GM19455 (cell line): ENCODE data around the gene CRACDL.

ENCODE experiments used
- ATAC-seq: cut with Tn5 transposase; IDR thresholded peaks from one replicate; pipeline ENCODE4 v1.9.1; 2021; ENCODE audit not compliant: unreplicated experiment

Gene CRACDL, protein sequence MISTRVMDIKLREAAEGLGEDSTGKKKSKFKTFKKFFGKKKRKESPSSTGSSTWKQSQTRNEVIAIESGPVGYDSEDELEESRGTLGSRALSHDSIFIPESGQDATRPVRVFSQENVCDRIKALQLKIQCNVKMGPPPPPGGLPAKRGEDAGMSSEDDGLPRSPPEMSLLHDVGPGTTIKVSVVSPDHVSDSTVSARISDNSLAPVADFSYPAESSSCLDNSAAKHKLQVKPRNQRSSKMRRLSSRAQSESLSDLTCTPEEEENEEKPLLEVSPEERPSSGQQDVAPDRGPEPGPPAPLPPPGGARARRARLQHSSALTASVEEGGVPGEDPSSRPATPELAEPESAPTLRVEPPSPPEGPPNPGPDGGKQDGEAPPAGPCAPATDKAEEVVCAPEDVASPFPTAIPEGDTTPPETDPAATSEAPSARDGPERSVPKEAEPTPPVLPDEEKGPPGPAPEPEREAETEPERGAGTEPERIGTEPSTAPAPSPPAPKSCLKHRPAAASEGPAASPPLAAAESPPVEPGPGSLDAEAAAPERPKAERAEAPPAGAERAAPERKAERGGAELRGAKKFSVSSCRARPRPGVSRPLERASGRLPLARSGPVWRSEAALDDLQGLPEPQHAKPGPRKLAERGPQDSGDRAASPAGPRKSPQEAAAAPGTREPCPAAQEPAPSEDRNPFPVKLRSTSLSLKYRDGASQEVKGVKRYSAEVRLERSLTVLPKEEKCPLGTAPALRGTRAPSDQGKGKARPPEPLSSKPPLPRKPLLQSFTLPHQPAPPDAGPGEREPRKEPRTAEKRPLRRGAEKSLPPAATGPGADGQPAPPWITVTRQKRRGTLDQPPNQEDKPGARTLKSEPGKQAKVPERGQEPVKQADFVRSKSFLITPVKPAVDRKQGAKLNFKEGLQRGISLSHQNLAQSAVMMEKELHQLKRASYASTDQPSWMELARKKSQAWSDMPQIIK

GRCh38 chr2:98935777-98936352 lies at the start of gene CRACDL:
Gene CRACDL (minus strand): TSS chr2:98936225. CDS start chr2:98846800, 89,425 bp downstream.
- ATAC-seq = no peak

DNA sequence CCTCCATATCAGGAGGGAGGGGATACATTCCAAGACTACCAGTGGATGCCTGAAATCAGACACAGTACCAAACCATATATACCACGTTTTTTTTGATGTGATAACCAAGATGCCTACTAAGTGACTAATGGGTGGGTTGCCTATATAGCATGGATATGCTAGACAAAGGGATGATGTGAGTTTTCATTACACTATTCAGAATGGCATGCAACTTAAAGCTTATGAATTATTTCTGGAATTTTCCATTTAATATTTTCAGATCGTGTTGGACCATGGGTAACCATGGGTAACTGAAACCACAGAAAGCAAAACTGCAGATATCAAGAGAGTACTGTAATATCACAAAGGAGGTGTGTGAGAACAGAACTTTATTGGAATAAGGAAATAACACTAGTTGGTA lies 39.6 kb upstream of the CRACDL start:
- ATAC-seq = no peak

DNA sequence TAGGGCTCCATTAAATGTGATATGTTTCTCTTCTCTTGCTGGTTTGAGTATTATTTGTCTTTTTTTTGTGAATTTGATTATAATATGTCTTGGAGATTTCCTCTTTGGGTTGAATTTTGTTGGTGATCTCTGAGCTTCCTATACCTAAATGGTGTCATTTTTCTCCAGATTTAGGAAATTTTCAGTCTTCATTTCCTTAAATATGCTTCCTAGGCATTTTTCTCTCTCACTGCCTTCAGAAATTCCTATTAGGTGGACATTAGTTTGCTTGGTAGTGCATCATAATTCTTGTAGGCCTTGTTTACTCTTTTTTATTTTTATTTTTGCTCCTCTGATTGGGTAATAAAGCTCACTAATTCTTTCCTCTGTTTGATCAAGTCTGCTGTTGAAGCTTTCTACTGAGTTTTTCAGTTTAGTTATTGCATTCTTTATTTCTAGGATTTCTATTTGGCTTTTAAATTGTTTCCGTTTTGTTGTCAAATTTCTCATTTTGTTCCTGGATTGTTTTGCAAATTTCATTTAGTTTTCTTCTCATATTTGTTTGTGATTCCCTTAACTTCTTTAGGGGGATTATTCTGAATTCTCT lies 36.6 kb upstream of the CRACDL start:
- no peak for ATAC-seq

DNA sequence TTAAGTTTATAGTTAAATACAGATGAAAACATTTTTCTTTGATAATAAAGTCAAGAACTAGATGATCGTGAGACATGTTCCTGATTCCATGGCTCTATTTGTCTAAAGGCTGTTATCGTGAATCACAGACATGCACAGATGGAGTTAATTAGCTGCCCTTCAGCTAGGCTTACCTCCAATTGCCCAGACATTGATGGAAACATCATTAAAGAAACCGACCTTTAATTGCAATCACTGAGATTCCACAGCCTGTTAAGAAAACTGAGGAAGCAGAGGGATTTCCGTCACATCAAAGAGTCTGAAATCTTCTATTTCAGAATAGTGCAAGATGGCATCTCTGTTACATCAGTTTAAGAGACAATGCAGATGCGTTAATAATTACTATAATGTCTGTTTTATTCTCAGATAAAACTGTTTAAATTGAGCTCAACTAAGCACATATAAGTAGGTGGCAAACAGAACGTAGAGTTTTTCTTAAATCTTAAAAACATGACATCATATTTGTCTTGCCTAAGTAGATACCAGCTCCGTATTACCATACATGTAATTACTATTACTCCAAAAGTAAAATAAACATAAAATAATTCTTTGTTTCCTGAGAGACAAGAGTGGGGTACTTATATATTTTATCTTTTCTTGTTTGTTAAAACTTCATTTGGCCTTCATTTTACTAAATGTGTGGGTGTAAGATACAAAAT lies 23.9 kb upstream of the CRACDL start:
- no peak for ATAC-seq

- no peak for ATAC-seq
Measured at GRCh38 chr2:98952966-98953365, 16.9 kb upstream of the CRACDL start.

- ATAC-seq = no peak
Measured at GRCh38 chr2:98948956-98949739, 13.1 kb upstream of the CRACDL start.

GRCh38 chr2:98947554-98947953 lies 11.5 kb upstream of the CRACDL start:
- no peak for ATAC-seq

GRCh38 chr2:98946855-98947254 lies 10.8 kb upstream of the CRACDL start:
- ATAC-seq = no peak

DNA sequence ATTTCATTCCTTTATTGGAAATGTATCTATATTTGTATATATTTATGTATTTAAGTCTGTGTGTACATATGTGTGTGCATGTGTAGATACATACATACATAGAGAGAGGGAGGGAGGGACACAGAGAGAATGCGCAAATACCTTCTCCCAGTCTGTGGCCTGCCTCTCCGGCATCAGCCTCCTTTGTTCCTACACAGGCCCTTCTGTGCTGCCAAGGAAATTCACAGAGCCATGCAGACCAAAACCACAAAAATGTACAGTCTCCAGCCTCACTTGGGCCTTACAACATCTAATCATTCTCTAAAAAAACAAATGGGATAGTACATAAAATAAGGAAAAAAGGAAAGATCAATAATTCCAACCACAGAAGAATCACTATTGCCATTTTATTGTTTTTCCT lies 8.8 kb upstream of the CRACDL start:
- ATAC-seq = no peak

- ATAC-seq = no peak
Measured at GRCh38 chr2:98940102-98940501, 4.1 kb upstream of the CRACDL start.

DNA sequence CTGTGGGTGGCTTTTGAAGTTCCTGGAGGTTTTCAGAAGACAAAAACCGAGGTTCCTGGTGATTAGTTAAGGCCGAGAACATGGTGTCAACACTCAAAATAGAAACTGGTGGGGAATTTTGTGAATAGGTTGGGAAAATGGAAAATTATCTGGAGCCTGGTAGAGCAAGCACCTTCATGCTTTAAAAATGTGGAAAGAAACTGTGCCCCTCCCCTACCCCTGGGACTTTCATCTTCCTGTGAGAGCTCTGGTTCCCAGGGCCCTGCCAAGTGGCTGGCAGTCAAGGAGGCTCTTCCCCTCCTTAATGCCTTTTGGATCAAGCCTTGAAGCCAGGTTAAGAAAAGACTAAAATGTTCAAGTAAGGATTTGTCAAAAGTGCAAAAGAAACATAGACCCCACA lies 1.9 kb upstream of the CRACDL start:
- no peak for ATAC-seq

DNA sequence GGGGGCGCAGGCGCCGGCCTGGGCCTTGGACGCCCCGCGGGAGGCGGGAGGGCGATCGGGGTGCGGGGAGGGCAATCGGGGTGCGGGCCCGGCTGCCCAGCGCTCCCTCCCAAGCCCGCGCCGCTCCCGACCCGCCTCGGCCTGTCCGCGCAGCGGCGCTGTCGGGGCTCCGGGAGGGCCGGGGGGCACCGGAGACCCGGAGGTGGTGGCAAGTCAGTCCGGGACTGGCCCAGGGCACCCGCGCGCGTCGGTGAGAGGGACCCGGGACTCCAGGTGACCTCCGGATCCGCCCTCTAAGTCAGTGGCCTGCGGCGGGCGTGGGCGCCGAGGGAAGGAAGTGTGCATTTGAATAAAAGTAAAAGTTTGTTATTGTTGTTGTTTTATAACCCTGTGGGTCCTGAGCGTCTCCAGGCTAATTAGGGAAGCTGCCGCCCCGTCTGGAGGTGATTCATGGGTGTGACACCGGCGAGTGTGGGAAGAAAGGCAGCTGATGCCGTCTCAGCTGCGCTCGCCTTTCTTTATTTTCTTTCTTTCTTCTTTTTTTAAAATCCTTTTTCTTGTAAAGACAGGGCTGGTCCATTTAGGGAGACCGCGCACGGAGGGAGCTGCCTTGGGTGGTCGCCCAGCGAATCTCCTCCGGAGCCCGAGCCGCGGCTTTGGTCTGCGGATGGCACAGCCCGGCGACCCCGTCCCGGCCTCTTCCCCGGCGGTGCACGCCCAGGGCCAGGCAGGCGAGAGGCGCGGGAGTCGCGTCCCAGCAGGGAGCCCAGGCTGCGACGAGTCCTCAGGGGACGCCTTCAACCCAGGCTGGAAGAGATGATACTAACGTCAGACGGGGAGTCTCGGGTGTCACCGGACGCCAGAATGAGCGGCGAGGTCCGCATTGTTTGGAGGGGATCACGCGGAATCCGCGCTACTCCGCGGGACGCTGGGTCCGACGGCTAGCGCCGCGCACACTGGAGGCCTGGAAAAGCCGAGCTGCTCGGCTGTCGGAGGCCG lies 627 bp upstream of the CRACDL start:
- no peak for ATAC-seq

- no peak for ATAC-seq
Measured at GRCh38 chr2:98935111-98935770, 784 bp downstream of the CRACDL start.

DNA sequence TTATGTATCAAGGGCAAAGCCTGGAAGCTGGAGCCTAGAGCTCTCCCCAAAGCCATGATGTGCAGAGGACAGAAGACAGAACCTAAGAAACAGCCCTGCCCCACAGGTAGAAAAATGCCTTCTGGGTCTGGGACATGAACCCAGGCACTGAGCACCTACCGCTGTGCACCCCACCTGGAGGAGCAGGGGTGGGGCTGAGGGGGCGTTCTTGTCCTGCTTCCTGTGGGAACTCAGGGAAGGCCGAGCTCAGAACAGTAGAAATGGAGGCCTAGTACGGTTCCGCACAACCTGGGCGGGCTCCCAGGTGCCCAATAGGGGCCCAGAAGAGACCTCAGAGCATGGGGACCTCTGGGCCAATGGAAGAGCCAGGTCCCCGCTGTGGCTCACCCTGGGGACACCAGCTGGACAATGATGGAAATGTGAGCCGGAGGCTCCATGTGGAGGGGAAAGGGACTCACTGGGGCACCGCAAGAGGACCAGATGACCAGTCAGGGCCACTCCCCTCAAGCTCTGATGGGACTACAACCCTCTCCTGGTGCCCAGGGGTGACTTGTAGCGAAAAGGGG lies 3.2 kb downstream of the CRACDL start:
- no peak for ATAC-seq

DNA sequence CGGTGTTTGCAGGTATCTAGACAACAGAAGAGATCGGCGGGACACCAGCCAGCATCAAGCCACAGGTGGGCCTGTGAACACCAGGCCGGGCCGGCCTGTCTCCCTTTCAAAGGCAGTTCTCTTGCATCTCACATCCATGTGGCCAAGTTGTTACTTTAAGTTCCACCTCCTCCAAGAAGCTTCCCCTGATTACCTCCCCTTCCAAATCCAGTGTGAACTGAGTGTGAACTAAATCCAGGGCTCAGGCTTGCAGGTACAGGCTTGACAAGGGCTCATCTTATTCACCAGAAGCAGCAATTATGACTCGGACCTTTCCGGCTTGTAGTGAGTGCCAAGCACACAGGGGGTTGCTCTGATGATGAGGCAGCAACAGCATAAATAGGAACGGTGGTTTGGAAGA lies 3.9 kb downstream of the CRACDL start:
- no peak for ATAC-seq

DNA sequence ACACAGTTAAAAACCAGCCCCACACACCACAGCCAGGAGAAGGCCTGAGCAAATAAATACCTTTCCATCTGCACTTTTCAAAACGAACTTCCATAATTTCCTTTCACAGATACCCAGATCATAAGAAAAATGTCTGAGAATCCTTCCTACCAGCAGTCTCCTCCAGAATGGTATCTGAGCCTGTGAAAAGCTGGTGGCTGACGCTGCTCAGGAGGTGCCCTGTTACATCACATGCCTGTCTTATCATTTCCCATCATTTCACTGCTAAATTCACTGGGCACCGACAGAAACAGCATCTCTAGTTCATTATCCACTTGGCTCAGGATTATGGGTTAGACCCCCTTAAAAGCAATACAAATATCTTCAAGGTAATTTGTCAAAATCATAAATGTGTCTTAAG lies 4.4 kb downstream of the CRACDL start:
- no peak for ATAC-seq

DNA sequence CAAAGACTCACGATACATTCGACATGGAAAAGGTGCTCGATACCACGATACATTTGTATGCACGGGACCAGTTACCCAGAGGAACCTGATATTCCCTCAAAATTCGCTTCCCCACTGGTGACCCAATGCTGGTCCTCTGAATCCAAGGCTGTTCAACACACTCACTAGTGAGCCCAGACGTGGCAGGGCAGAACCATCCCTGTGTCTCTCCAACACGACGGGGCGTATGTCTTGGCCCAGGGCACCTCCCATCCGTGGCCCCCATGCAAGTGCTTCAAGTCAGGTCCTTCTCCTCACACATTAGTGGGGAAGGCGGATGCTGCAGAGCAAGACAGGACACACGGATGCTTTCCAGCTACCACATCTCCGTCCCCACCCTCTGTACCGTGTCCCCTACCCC lies 6.1 kb downstream of the CRACDL start:
- no peak for ATAC-seq

DNA sequence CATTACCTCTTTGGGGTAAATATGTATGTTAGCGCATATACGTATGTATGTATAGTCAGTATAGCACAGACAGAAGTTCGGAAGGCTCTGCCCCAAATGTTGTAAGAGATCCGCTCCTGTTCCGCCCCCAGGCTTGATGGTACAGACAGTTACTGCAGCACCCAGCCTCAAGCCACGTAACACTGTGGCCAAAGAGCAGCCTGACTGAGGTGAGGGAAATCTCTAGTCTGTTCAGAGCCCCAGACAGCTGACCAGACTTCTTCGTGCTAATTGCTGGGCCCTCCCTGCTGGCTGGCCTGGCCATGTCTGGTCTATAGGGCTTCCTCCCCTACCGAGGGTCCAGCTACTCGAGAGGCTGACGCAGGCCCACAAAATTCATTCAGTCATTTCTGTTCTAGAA lies 7.8 kb downstream of the CRACDL start:
- ATAC-seq = no peak
